Activated CD8-positive, alpha-beta T cell treated with anti-CD3 and anti-CD28 coated beads for 36 hours (primary cell): ENCODE measurements around the gene ZBP1. TPM values are rescaled to one million over a fixed set of nuclear protein-coding genes. Genes with fewer than 3 reads are reported as not detected.
"Not testable (repeated sequence)": the region's sequence is repeated elsewhere in the genome, so short reads cannot be mapped to it uniquely, and the experiment has no call there.

ENCODE experiments used
- ATAC-seq: fragments of 200-7000 bp; cut with Tn5 transposase; one replicate; pipeline ENCODE4 v1.10.0; 2021; ENCODE audit warnings: mild to moderate bottlenecking, moderate library complexity
- CTCF ChIA-PET: fragments of 350-600 bp; sonication (Branson Sonifier 250); formaldehyde crosslinking; loops from one replicate; lab custom pipeline; 2021; ENCODE audit warnings: antibody characterized with exemption; lab: Charles Lee
- POLR2A ChIA-PET: fragments of 350-600 bp; sonication (Branson Sonifier 250); formaldehyde crosslinking; loops from one replicate; lab custom pipeline; 2021; ENCODE audit warnings: antibody characterized with exemption; lab: Charles Lee
- DNase-seq: peaks from one replicate; pipeline ENCODE4 v3.0.0-alpha.2; 2020
- H3K27ac Mint-ChIP-seq: one replicate; pipeline ENCODE4 v1.8.0; 2021; ENCODE audit warnings: mild to moderate bottlenecking, mixed read lengths
- H3K27me3 Mint-ChIP-seq: one replicate; pipeline ENCODE4 v1.8.0; 2021; ENCODE audit warnings: mixed read lengths
- H3K36me3 Mint-ChIP-seq: one replicate; pipeline ENCODE4 v1.8.0; 2021; ENCODE audit warnings: low read depth, mixed read lengths
- H3K4me1 Mint-ChIP-seq: one replicate; pipeline ENCODE4 v1.8.0; 2021; ENCODE audit warnings: low read depth, mixed read lengths
- H3K4me3 Mint-ChIP-seq: one replicate; pipeline ENCODE4 v1.8.0; 2021; ENCODE audit warnings: mild to moderate bottlenecking, moderate library complexity, mixed read lengths
- H3K9me3 Mint-ChIP-seq: one replicate; pipeline ENCODE4 v1.8.0; 2021; ENCODE audit warnings: mixed read lengths
- intact Hi-C: fragments of 100-400 bp; cut with micrococcal nuclease; formaldehyde crosslinking; loops from one replicate; pipeline ENCODE4 v1.10.0; 2022
- total RNA-seq, 2 experiments: library from RNA; stranded (reverse); gene quantifications; one replicate each; pipeline ENCODE4 v1.2.3, GENCODE V29; 2021
- TF ChIP-seq, protein P1 (sequence below): fragments of 200-600 bp; IDR thresholded peaks from one replicate; pipeline ENCODE4 v1.8.0; 2022; ENCODE audit warnings: antibody characterized with exemption, mild to moderate bottlenecking

Gene ZBP1
- total RNA-seq, 2 experiments from 2014 or later = 0.11 to 0.56 TPM

DNA sequence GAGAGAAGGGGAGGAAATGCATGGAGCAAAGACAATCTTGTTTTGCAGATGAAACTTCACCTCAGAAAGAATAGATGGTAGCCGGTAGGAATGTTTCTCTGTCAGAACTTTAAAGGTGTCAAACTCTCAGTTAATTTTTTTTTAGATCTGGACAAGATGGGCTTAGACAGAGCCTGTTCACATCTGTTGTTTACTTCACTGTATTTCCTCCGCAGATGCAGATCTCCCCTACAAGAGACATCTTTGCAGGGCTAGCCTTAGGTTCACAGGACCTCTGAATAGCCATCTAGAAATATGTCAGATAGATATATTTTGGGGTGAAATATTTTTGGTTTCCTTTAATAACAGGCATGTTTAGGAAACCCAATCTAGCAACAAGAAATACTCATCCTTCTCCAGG, 12.1 kb upstream of the ZBP1 start:
- Mint-ChIP-seq H3K27ac (no peak overlapping the region), H3K27me3 (no peaks in the 10 kb centered on the region), H3K4me3 (no peak overlapping the region), H3K9me3 (peaks cover 32% of the 10 kb centered on the region), H3K36me3 (peaks cover 16% of the 10 kb centered on the region), H3K4me1 (peaks cover 33% of the 10 kb centered on the region)
- ChIA-PET CTCF (interaction anchor here (2.6 kb wide), 1 partner anchor 13 kb away, joined by 8 read pairs; the partner anchor contains the start of gene ZBP1), POLR2A (no interaction called here)
- DNase-seq (no peak), ATAC-seq (no peak)
- TF ChIP-seq, protein P1, sequence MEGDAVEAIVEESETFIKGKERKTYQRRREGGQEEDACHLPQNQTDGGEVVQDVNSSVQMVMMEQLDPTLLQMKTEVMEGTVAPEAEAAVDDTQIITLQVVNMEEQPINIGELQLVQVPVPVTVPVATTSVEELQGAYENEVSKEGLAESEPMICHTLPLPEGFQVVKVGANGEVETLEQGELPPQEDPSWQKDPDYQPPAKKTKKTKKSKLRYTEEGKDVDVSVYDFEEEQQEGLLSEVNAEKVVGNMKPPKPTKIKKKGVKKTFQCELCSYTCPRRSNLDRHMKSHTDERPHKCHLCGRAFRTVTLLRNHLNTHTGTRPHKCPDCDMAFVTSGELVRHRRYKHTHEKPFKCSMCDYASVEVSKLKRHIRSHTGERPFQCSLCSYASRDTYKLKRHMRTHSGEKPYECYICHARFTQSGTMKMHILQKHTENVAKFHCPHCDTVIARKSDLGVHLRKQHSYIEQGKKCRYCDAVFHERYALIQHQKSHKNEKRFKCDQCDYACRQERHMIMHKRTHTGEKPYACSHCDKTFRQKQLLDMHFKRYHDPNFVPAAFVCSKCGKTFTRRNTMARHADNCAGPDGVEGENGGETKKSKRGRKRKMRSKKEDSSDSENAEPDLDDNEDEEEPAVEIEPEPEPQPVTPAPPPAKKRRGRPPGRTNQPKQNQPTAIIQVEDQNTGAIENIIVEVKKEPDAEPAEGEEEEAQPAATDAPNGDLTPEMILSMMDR = no peak
- intact Hi-C loops = no loop called here

DNA sequence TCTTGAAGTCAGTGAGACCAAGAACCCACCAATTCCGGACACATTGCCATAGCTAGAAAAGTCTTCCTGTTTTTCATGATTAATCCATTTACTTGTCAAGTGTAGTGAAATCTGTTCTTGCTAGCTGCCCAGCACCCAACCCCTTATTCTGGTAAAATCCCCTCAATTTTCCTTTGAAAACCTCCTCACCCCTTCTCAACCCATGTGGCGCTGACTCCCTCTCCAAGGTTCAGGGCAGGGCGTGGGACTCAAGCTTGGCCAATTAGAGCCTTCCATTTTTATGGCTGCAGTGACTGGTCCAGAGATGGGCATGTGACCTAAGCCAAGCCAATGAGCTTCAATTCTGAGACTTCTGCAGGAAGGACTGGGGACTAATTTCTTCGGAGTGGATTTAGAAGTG, 9.8 kb upstream of the ZBP1 start:
- DNase-seq = peak; percentile 74
- intact Hi-C loops = no loop called here
- Mint-ChIP-seq H3K27me3 (no peaks in the 10 kb centered on the region), H3K27ac (peak overlapping the region; percentile 92), H3K36me3 (peaks cover 20% of the 10 kb centered on the region), H3K9me3 (peaks cover 16% of the 10 kb centered on the region), H3K4me3 (peak overlapping the region; percentile 82), H3K4me1 (peaks cover 45% of the 10 kb centered on the region)
- POLR2A ChIA-PET = interaction anchor here (1.1 to 5.0 kb wide), 9 partner anchors 11 to 1022 kb away, joined by 3 to 57 read pairs (median 4); partner anchors contain the start of genes PMEPA1, RBM38, VAPB and ZBP1
- TF ChIP-seq, protein P1 = no peak
- peak; percentile 83 for ATAC-seq
- CTCF ChIA-PET = interaction anchor here (0.8 to 3.2 kb wide), 7 partner anchors 10 to 605 kb away, joined by 3 to 23 read pairs (median 4); partner anchors contain the start of gene ZBP1

DNA sequence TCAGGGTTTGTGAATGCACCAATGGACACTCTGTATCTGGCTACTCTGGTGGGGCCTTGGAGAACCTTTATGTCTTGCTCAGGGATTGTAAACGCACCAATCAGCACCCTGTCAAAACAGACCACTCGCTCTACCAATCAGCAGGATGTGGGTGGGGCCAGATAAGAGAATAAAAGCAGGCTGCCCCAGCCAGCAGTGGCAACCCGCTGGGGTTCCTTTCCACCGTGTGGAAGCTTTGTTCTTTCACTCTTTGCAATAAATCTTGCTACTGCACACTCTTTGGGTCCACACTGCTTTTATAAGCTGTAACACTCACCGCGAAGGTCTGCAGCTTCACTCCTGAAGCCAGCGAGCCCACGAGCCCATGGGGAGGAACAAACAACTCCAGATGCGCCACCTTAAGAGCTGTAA, 9.3 kb upstream of the ZBP1 start:
- CTCF ChIA-PET = interaction anchor here (0.8 to 3.2 kb wide), 7 partner anchors 10 to 605 kb away, joined by 3 to 23 read pairs (median 3); partner anchors contain the start of gene ZBP1
- Mint-ChIP-seq H3K4me3 (peak overlapping the region; percentile 82), H3K9me3 (peaks cover 15% of the 10 kb centered on the region), H3K36me3 (peaks cover 24% of the 10 kb centered on the region), H3K27ac (peak overlapping the region; percentile 92), H3K4me1 (peaks cover 45% of the 10 kb centered on the region)
- POLR2A ChIA-PET = interaction anchor here (0.6 to 5.0 kb wide), 10 partner anchors 10 to 1022 kb away, joined by 3 to 57 read pairs (median 3); partner anchors contain the start of genes PMEPA1, RBM38, VAPB and ZBP1
- ATAC-seq, intact Hi-C loops, H3K27me3 Mint-ChIP-seq: not testable (repeated sequence)
- DNase-seq = peak; percentile 70

DNA sequence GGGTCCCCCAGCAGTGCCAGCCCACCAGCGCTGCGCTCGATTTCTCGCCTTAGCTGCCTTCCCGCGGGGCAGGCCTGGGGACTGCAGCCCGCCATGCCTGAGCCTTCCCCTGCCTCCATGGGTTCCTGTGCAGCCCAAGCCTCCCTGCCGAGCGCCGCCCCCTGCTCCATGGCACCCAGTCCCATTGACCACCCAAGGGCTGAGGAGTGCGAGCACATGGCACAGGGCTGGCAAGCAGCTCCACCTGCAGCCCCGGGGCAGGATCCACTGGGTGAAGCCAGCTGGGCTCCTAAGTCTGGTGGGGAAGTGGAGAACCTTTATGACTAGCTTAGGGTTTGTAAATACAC, 8.7 kb upstream of the ZBP1 start:
- DNase-seq = peak; percentile 34
- CTCF ChIA-PET = interaction anchor here (0.8 to 3.2 kb wide), 8 partner anchors 9 to 231 kb away, joined by 3 to 23 read pairs (median 4); partner anchors contain the start of gene ZBP1
- ATAC-seq, intact Hi-C loops, H3K27me3 Mint-ChIP-seq: not testable (repeated sequence)
- Mint-ChIP-seq H3K4me1 (peaks cover 40% of the 10 kb centered on the region), H3K27ac (peak overlapping the region; percentile 92), H3K9me3 (peaks cover 15% of the 10 kb centered on the region), H3K36me3 (peaks cover 27% of the 10 kb centered on the region), H3K4me3 (peak overlapping the region; percentile 82)
- POLR2A ChIA-PET = interaction anchor here (0.6 to 5.0 kb wide), 10 partner anchors 10 to 1023 kb away, joined by 3 to 57 read pairs (median 3); partner anchors contain the start of genes PMEPA1 and ZBP1

DNA sequence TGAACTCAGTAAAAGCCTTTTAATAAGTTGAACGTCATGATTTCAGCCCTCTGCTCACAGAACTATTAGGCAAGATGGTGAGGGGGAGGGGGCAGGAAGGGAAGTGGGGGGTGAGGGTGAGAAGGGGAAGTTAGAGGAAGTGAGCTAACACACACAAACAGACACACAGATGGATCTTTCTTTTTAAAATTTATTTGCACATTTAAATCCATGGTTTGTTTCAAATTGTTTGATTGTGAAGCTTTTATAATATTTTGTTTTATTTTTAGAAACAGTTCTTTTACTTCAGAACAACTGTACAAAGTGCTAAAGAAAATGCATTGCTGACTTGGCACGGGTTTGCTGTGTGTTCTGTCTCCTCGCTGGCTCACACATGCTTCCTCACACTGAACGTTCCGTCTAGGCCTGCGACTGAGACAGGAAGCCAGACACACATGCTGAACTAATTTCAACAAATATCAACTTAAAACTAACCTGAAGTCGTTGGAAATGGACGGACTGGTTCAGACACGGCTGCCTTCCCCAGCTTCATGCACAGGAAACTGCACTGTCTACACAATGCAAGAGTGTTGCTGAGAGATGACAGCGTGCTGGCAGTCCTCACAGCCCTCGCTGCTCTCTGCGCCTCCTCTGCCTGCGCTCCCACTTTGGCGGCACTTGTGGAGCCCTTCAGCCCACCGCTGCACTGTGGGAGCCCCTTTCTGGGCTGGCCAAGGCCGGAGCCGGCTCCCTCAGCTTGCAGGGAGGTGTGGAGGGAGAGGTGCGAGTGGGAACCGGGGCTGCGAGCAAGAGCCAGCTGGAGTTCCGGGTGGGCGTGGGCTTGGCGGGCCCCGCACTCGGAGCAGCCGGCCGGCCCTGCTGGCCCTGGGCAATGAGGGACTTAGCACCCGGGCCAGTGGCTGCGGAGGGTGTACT, 8.1 kb upstream of the ZBP1 start:
- intact Hi-C loops = no loop called here
- Mint-ChIP-seq H3K36me3 (peaks cover 27% of the 10 kb centered on the region), H3K27ac (peak overlapping the region; percentile 97), H3K27me3 (no peaks in the 10 kb centered on the region), H3K4me3 (peak overlapping the region; percentile 75), H3K9me3 (peaks cover 13% of the 10 kb centered on the region), H3K4me1 (peaks cover 36% of the 10 kb centered on the region)
- ATAC-seq (peak; percentile 75), DNase-seq (peak; percentile 78)
- POLR2A ChIA-PET = interaction anchor here (0.8 to 5.0 kb wide), 9 partner anchors 9 to 1024 kb away, joined by 3 to 57 read pairs (median 3); partner anchors contain the start of gene ZBP1
- CTCF ChIA-PET = interaction anchor here (1.3 to 3.2 kb wide), 6 partner anchors 8 to 53 kb away, joined by 3 to 23 read pairs (median 6); partner anchors contain the start of gene ZBP1
- TF ChIP-seq, protein P1 = no peak
